Left ventricle myocardium inferior (tissue), 1 donor: ENCODE data around the gene NPTX2. TPM values are rescaled to one million over a fixed set of nuclear protein-coding genes. Genes with fewer than 3 reads are reported as not detected.

Experiments used
- DNase-seq: peaks from one replicate; pipeline ENCODE4 v3.0.0-alpha.2; 2020
- H3K27ac ChIP-seq: fragments of 200-600 bp; replicated peaks from 2 replicates; pipeline ENCODE4 v1.8.0; 2021
- H3K27me3 ChIP-seq: fragments of 200-600 bp; 2 replicates; pipeline ENCODE4 v1.8.0; 2021; ENCODE audit warnings: low read depth
- H3K36me3 ChIP-seq: fragments of 200-600 bp; 2 replicates; pipeline ENCODE4 v1.8.0; 2021
- H3K4me1 ChIP-seq: fragments of 200-600 bp; 2 replicates; pipeline ENCODE4 v1.8.0; 2021
- H3K4me3 ChIP-seq: fragments of 200-600 bp; 2 replicates; pipeline ENCODE4 v1.8.0; 2021; ENCODE audit warnings: mild to moderate bottlenecking, moderate library complexity
- H3K9me3 ChIP-seq: fragments of 200-600 bp; replicated peaks from 2 replicates; pipeline ENCODE4 v1.8.0; 2021
- intact Hi-C: fragments of 100-400 bp; cut with micrococcal nuclease; formaldehyde crosslinking; loops from one replicate; pipeline ENCODE4 v1.11.0; 2022
- total RNA-seq: library from RNA; stranded (reverse); fragmentation: NEBNext Ultra II Directional; extraction: Animal tissue kit (Norgen Biotek cat#: 25700); gene quantifications from one replicate; pipeline ENCODE4 v1.2.1, GENCODE V29; 2021
- TF ChIP-seq, protein P1 (sequence below): fragments of 200-600 bp; IDR thresholded peaks from 2 replicates; pipeline ENCODE4 v1.8.0; 2021; ENCODE audit warnings: antibody characterized with exemption, mild to moderate bottlenecking, borderline replicate concordance
- donor health status: DM: no; HTN: yes; CAD: no; lungs with severe emphysema.

The NPTX2 gene
- total RNA-seq, 1 donor from 2014 or later: 2.3 TPM

GRCh38 chr7:98594348-98594747 lies 22.7 kb upstream of the NPTX2 start:
- Histone ChIP-seq H3K4me3 (no peak overlapping the region), H3K27ac (no peak overlapping the region), H3K4me1 (no peaks in the 10 kb centered on the region), H3K36me3 (no peaks in the 10 kb centered on the region), H3K27me3 (peaks cover 61% of the 10 kb centered on the region), H3K9me3 (no peaks in the 10 kb centered on the region)
- TF ChIP-seq, protein P1, sequence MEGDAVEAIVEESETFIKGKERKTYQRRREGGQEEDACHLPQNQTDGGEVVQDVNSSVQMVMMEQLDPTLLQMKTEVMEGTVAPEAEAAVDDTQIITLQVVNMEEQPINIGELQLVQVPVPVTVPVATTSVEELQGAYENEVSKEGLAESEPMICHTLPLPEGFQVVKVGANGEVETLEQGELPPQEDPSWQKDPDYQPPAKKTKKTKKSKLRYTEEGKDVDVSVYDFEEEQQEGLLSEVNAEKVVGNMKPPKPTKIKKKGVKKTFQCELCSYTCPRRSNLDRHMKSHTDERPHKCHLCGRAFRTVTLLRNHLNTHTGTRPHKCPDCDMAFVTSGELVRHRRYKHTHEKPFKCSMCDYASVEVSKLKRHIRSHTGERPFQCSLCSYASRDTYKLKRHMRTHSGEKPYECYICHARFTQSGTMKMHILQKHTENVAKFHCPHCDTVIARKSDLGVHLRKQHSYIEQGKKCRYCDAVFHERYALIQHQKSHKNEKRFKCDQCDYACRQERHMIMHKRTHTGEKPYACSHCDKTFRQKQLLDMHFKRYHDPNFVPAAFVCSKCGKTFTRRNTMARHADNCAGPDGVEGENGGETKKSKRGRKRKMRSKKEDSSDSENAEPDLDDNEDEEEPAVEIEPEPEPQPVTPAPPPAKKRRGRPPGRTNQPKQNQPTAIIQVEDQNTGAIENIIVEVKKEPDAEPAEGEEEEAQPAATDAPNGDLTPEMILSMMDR: no peak
- intact Hi-C loops: no loop called here
- no peak for DNase-seq

DNA sequence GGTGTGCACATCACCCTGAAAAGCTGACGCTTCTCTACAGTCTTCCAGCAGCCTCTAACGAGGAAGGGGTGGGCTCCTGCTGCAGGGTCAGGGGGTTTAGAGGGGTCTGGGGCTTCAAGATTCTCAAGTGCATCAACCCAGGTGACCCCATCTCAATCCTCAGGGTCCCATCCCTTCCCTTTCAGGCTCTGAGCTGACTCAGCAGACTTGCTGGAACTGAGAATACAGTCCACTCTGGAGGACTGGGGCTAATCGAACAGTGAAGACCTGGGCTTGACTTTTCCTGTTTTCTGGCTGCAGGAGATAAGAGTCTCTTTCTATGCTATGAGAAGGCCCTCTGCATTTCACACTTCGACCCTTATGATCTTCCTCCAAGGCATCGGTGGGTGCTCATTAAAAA lies 22.3 kb upstream of the NPTX2 start:
- H3K4me3 ChIP-seq: no peak overlapping the region
- H3K9me3 ChIP-seq: no peaks in the 10 kb centered on the region
- intact Hi-C loops: no loop called here
- H3K4me1 ChIP-seq: no peaks in the 10 kb centered on the region
- no peak for DNase-seq
- H3K27ac ChIP-seq: no peak overlapping the region
- peaks cover 61% of the 10 kb centered on the region for H3K27me3 ChIP-seq
- TF ChIP-seq, protein P1: no peak
- no peaks in the 10 kb centered on the region for H3K36me3 ChIP-seq

- Histone ChIP-seq H3K36me3 (no peaks in the 10 kb centered on the region), H3K9me3 (no peaks in the 10 kb centered on the region), H3K27me3 (peaks cover 50% of the 10 kb centered on the region), H3K4me3 (no peak overlapping the region), H3K27ac (no peak overlapping the region), H3K4me1 (no peaks in the 10 kb centered on the region)
- intact Hi-C loops: no loop called here
- no peak for DNase-seq
- TF ChIP-seq, protein P1: no peak
Observed at GRCh38 chr7:98598846-98599615, 18.1 kb upstream of the NPTX2 start.

GRCh38 chr7:98599886-98600285 lies 17.2 kb upstream of the NPTX2 start:
- TF ChIP-seq, protein P1: no peak
- DNase-seq: no peak
- no peaks in the 10 kb centered on the region for H3K9me3 ChIP-seq
- intact Hi-C loops: no loop called here
- H3K4me3 ChIP-seq: no peak overlapping the region
- H3K27me3 ChIP-seq: peaks cover 42% of the 10 kb centered on the region
- H3K4me1 ChIP-seq: no peaks in the 10 kb centered on the region
- no peak overlapping the region for H3K27ac ChIP-seq
- H3K36me3 ChIP-seq: no peaks in the 10 kb centered on the region

GRCh38 chr7:98602755-98603398 lies 14.2 kb upstream of the NPTX2 start:
- Histone ChIP-seq H3K9me3 (no peaks in the 10 kb centered on the region), H3K27me3 (peaks cover 30% of the 10 kb centered on the region), H3K27ac (no peak overlapping the region), H3K4me1 (no peaks in the 10 kb centered on the region), H3K36me3 (no peaks in the 10 kb centered on the region), H3K4me3 (no peak overlapping the region)
- intact Hi-C loops: no loop called here
- DNase-seq: no peak
- TF ChIP-seq, protein P1: no peak
